HG02588 (cell line): ENCODE data around the gene ZNF232.
"Not testable (repeated sequence)": the region's sequence is repeated elsewhere in the genome, so short reads cannot be mapped to it uniquely, and the experiment has no call there.

Source experiments
- ATAC-seq: cut with Tn5 transposase; IDR thresholded peaks from one replicate; pipeline ENCODE4 v1.9.1; 2021; ENCODE audit warnings: mild to moderate bottlenecking, moderate library complexity; ENCODE audit not compliant: unreplicated experiment

ZNF232 gene

DNA sequence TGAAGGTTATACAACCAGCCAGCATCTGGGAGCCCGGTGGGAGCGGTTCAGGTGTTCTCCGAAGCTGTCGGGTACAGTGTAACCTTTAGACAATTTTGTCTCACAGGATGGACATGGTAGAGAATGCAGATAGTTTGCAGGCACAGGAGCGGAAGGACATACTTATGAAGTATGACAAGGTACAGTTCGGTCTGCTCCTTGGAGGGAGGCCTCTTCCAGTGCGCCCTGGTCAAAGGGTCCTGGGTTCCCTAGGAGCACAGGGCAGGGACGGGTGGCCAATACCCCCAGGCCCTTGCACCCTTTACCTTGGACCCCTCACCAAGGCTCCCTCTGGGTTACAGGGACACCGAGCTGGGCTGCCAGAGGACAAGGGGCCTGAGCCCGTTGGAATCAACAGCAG lies 18.6 kb upstream of the ZNF232 start:
- ATAC-seq, result not testable (repeated sequence)

DNA sequence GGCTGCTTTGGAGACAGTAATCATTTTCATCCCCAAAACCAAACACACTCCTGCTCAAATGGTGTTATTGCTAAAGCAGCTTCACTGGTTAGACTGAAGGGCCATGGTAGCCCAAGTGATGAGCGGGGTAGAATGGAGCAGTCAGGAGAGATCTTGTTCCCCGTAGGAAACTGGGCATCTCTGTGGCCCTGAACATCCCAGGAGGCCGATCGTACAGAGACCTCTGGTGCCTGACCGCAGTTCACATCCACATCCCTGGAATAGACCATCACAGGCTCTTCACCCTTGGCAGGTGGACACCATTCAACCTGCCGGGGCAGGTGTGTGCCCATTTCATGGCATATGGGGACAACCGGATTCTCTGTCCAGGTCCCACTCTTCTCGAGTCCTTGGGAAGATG lies 18.1 kb upstream of the ZNF232 start:
- not testable (repeated sequence) for ATAC-seq

GRCh38 chr17:5128905-5129535 lies 17.3 kb upstream of the ZNF232 start:
- no peak for ATAC-seq

DNA sequence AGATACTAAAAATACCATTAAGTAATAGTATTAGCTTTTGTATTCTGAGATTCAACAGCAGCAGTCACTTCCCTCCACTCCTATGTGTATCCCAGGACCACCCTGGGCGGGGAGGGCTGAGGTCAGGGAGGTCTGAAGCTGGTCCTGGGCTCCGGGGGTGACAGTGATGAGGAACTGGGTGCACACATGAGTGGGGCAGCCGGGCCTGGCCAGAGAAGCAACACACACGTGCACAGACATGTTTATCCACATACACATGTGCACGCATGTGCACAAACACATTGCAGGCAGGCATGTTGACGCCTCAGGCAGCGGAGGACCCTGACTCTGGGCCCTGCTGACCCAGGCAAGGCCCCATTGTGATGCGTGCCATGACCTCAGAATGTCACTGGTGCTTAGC lies 16.7 kb upstream of the ZNF232 start:
- not testable (repeated sequence) for ATAC-seq

- ATAC-seq, result no peak
These were observed 16.2 kb upstream of the ZNF232 start for GRCh38 chr17:5127910-5128309.

DNA sequence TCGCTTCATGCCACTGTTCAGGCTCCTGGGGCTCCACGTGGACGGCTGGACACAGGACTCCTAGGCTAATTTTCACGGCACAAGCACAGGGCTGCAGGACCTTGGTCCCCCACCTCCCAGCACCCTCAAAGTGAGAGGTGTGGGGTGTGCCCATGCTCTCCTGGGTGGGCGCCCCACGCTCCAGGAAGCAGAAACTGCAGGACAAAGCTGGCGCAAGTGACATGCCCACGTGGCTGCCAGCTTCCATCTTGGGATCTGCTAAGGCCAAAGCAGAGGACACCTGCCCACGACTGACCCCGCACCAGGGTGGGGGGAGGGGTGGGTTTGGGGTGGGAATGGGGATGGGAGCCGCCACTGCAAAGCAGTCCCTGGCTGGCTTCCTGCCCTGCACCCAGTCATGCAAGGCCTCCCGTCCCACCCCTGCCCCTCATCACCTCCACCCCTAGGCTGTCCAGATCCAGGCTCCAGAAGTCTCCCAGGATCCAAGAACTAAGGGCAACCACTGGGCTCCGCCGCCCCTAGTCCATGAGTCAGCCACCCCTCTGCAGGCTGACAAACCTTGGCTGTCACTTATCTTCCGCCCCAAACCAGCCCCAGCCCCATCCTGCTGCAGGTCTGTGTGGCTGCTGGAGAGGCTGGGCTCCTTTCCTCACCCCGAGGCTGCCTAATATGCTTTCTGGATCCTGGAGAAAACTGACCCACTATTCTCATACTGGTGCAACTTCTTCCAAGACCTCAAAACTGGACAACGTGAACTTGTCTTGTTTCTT lies 15.2 kb upstream of the ZNF232 start:
- ATAC-seq, result no peak

DNA sequence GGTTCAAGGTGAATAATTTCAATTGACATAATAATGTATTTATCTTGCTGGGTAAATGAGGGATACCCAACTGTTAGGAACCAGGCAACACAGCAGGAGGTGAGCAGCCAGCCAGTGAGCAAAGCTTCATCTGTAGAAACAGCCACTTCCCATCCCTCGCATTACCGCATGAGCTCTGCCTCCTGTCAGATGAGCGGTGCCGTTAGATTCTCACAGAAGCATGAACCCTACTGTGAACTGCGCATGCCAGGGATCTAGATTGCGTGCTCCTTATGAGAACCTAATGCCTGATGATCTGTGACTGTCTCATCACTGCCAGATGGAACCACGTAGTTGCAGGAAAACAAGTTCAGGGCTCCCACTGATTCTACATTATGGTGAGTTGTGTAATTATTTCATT lies 13.2 kb upstream of the ZNF232 start:
- ATAC-seq, result not testable (repeated sequence)

GRCh38 chr17:5124125-5124760 lies 12.6 kb upstream of the ZNF232 start:
- not testable (repeated sequence) for ATAC-seq

DNA sequence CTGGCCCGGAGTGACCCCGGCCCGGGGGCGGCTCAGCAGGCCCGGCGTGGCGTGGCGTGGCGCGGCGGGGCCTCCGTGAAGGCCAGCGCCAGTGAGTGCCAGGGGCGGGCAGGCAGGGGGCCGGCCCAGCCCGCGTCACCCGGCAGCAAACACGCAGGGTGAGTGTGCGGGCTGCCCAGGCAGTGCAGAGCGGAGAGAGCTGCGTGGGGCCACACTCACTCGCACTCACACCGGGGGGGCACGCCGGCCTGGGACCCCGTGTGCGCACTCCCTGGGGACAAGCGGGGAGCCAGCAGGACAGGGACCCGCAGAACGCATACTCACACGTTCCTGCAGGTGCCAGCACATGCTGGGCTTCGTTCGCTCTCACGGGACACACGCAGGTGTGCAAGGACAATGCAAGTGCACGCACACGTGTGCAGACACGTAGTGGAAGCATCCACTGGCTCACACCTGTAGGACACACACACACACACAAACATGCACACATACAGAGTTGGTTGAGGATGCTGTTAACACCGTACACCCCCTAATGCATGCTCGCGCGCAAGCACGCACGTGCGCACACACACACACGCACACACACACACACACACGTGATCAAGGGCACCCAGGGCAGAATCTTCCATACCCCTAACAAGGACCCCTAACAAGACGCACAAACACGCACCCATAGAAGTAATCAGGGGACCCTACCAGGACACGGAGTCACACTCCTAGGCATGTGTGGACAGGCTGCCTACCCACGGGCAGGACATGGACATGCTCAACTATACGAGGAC lies 11.9 kb upstream of the ZNF232 start:
- no peak for ATAC-seq

- no peak for ATAC-seq
These were observed 11.1 kb upstream of the ZNF232 start for GRCh38 chr17:5122586-5123342.

GRCh38 chr17:5122056-5122455 lies 10.4 kb upstream of the ZNF232 start:
- not testable (repeated sequence) for ATAC-seq

GRCh38 chr17:5121186-5121841 lies 9.6 kb upstream of the ZNF232 start:
- no peak for ATAC-seq

GRCh38 chr17:5120436-5121185 lies 8.9 kb upstream of the ZNF232 start:
- not testable (repeated sequence) for ATAC-seq

GRCh38 chr17:5120036-5120435 lies 8.4 kb upstream of the ZNF232 start:
- ATAC-seq, result no peak

DNA sequence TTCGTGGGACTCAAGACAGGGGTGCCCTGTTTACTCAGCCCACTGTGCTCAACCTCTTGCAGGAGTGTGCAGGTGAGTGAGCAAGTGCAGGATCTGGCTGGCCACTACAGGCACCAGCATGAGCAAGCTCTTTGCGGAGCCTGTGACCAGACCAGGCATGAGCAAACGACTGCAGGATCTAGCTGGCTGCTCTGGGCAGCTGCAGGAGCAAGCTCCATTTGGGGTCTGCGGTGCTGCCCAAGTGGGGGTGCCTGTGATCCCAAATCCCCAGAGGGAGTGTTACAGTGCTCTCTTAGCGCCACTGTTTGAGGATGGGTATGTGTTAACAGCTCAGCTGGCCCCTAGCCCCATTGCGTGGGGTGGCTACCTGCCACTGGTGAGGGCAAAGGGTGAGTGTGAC lies 6.5 kb upstream of the ZNF232 start:
- ATAC-seq, result no peak

- no peak for ATAC-seq
These were observed 4.3 kb upstream of the ZNF232 start, which contains the start of gene USP6 for GRCh38 chr17:5115673-5116651. Gene USP6, plus strand, starts transcription at chr17:5116032. Its CDS starts 14,336 bp downstream, at chr17:5130368.

DNA sequence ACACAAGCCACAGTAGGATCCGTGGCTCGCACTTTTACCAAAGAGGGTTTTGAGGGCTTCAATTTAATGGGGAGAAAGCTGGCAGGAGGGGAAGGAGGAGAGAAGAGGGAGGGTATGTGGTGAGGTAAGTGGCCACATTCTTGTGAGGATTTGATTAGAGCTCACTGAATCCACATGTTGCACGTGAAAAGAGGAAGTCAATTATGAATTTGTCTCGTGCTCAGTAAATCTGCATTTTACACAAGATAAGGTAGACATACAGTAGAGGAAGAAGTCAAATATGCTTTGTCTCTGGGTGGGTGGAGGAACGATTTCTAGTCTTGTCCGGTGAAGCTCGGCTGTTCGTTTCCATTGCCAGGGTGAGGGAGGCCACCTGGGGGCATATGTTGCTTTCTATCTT lies 862 bp downstream of the ZNF232 start:
- no peak for ATAC-seq

GRCh38 chr17:5100832-5101231 lies 10.8 kb downstream of the ZNF232 start:
- no peak for ATAC-seq
